Measurements from ENCODE around the gene NBEA. TPM values are rescaled to one million over a fixed set of nuclear protein-coding genes. Genes with fewer than 3 reads are reported as not detected.
"Not testable (repeated sequence)": the region's sequence is repeated elsewhere in the genome, so short reads cannot be mapped to it uniquely, and the experiment has no call there.

The NBEA gene
- total RNA-seq, 3 donors from 2014 or later: 3.5 to 27.2 (median 5.2) TPM

GRCh38 chr13:35093356-35093755 lies 151.3 kb downstream of the NBEA start:
- ATAC-seq (no peak), DNase-seq (no peak)
- Histone ChIP-seq H3K36me3 (ENCODE audit: low read depth) (no peaks in the 10 kb centered on the region), H3K9me3 (no peaks in the 10 kb centered on the region), H3K4me3 (no peak overlapping the region), H3K4me1 (ENCODE audit: low read depth) (no peaks in the 10 kb centered on the region)
- TF ChIP-seq, protein P1, sequence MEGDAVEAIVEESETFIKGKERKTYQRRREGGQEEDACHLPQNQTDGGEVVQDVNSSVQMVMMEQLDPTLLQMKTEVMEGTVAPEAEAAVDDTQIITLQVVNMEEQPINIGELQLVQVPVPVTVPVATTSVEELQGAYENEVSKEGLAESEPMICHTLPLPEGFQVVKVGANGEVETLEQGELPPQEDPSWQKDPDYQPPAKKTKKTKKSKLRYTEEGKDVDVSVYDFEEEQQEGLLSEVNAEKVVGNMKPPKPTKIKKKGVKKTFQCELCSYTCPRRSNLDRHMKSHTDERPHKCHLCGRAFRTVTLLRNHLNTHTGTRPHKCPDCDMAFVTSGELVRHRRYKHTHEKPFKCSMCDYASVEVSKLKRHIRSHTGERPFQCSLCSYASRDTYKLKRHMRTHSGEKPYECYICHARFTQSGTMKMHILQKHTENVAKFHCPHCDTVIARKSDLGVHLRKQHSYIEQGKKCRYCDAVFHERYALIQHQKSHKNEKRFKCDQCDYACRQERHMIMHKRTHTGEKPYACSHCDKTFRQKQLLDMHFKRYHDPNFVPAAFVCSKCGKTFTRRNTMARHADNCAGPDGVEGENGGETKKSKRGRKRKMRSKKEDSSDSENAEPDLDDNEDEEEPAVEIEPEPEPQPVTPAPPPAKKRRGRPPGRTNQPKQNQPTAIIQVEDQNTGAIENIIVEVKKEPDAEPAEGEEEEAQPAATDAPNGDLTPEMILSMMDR (IDR thresholded peaks at IDR 0.05): no peak
- intact Hi-C loops (cut with DNase I, micrococcal nuclease): no loop called here

DNA sequence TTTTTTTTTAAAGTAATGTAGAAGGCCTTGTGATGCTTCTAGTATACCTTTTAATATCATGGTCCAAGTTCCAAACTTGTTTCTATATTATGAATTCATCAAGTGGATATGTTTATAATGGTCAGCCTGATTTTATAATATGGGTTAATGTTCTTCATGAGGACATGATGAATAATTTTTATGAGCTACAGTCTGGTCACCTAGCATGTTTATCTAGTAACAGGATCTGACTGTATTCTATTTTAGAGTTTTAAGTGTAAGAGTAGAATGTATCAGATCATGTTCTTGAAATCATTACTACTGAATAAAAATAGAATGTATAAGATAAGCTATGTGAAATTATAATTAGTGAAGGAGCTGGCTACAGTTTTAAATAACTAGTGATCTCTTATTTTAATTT lies 164.7 kb downstream of the NBEA start:
- H3K9me3 ChIP-seq; H3K36me3 ChIP-seq (ENCODE audit: low read depth); DNase-seq; intact Hi-C loops (cut with DNase I, micrococcal nuclease); ATAC-seq; H3K4me1 ChIP-seq (ENCODE audit: low read depth); H3K4me3 ChIP-seq: not testable (repeated sequence)

DNA sequence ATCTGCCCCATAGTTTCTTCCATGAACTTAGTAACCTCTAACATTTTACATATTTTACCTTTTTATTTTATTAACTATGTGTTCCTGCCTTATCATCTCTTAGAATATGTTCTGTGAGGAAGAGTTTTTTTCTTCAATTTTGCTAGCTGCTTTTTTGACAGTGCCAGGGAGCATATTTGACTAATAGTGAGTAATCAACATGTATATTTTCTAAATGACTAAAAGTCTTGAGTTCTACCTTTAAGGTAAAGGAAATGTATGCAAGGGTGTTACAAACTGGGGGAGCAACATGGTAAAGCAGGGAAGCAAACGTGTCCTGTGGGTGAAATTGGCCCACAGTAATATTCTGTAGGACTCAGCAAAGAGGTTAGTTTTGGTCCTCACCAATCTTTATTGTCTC lies 165.5 kb downstream of the NBEA start:
- ATAC-seq (no peak), DNase-seq (no peak)
- Histone ChIP-seq H3K36me3 (ENCODE audit: low read depth) (no peaks in the 10 kb centered on the region), H3K4me1 (ENCODE audit: low read depth) (no peaks in the 10 kb centered on the region), H3K4me3 (no peak overlapping the region), H3K9me3 (no peaks in the 10 kb centered on the region)
- TF ChIP-seq, protein P1 (IDR thresholded peaks at IDR 0.05): no peak
- intact Hi-C loops (cut with DNase I, micrococcal nuclease): no loop called here

DNA sequence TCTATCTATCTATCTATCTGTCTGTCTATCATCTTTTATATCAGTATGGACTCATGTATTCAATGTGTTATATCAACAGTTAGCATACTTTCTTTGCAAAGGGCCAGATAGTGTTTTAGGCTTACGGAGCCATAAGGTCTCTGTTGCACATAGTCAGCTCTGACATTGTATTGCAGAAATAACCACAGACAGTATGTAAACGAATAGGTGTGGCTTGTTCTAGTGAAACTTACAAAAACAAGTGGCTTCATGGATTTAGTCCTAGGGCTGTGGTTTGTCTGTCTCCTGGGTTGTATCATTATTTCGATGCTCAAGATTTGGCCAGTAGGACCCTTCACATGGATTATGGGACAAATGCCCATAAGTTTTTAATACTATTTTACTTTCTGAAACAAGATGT lies 171.5 kb downstream of the NBEA start:
- intact Hi-C loops (cut with DNase I, micrococcal nuclease); ATAC-seq; DNase-seq; H3K4me3 ChIP-seq; H3K4me1 ChIP-seq (ENCODE audit: low read depth); H3K9me3 ChIP-seq; H3K36me3 ChIP-seq (ENCODE audit: low read depth): not testable (repeated sequence)

GRCh38 chr13:35127466-35127865 lies 185.4 kb downstream of the NBEA start:
- Histone ChIP-seq H3K36me3 (ENCODE audit: low read depth) (no peaks in the 10 kb centered on the region), H3K9me3 (no peaks in the 10 kb centered on the region), H3K4me1 (ENCODE audit: low read depth) (no peaks in the 10 kb centered on the region), H3K4me3 (no peak overlapping the region)
- no peak for ATAC-seq
- intact Hi-C loops (cut with DNase I, micrococcal nuclease): no loop called here
- no peak for DNase-seq
- TF ChIP-seq, protein P1 (IDR thresholded peaks at IDR 0.05): no peak

DNA sequence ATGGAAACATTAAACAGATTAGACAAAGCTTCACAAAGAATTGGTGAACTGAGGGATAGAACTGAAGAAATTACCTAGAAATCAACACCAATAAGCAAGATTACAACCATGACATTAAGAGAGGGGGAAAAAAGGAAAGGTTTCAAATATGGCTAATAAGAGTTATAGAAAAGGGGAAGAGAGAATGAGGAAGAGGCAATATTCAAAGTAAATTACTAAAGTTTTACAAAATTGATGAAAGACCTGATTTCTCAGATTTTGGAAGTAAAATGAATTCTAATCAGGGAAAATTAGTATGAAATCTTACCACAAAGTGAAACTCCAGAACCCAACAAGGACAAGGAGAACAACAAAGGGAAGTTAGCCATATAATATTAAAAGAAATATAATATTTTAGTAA lies 187.4 kb downstream of the NBEA start:
- H3K9me3 ChIP-seq: no peaks in the 10 kb centered on the region
- H3K4me3 ChIP-seq: no peak overlapping the region
- H3K4me1 ChIP-seq (ENCODE audit: low read depth): no peaks in the 10 kb centered on the region
- no peaks in the 10 kb centered on the region for H3K36me3 ChIP-seq (ENCODE audit: low read depth)
- DNase-seq (no peak), ATAC-seq (no peak)
- intact Hi-C loops (cut with DNase I, micrococcal nuclease): no loop called here
- TF ChIP-seq, protein P1 (IDR thresholded peaks at IDR 0.05): no peak

- DNase-seq (no peak), ATAC-seq (no peak)
- Histone ChIP-seq H3K36me3 (ENCODE audit: low read depth) (no peaks in the 10 kb centered on the region), H3K4me3 (no peak overlapping the region), H3K4me1 (ENCODE audit: low read depth) (no peaks in the 10 kb centered on the region), H3K9me3 (no peaks in the 10 kb centered on the region)
- intact Hi-C loops (cut with DNase I, micrococcal nuclease): no loop called here
- TF ChIP-seq, protein P1 (IDR thresholded peaks at IDR 0.05): no peak
Measured at GRCh38 chr13:35131471-35131870, 189.4 kb downstream of the NBEA start.
